HT1080 (cell line): ENCODE results near the gene COL4A6. TPM values are rescaled to one million over a fixed set of nuclear protein-coding genes. Genes with fewer than 3 reads are reported as not detected.
"Not testable (repeated sequence)": the region's sequence is repeated elsewhere in the genome, so short reads cannot be mapped to it uniquely, and the experiment has no call there.

ENCODE experiments used
- DNase-seq: peaks from one replicate; pipeline ENCODE4 v3.0.0-alpha.2; 2015; ENCODE audit warnings: low read depth
- total RNA-seq: library from RNA; depleted of rRNA; stranded (reverse); fragments of >200 nt; shearing (Covaris generic); gene quantifications from 2 replicates; pipeline ENCODE4 v1.2.3, GENCODE V29; 2014

The COL4A6 gene
- total RNA-seq, 1 experiment from 2014 or later, result 0.08 TPM

DNA sequence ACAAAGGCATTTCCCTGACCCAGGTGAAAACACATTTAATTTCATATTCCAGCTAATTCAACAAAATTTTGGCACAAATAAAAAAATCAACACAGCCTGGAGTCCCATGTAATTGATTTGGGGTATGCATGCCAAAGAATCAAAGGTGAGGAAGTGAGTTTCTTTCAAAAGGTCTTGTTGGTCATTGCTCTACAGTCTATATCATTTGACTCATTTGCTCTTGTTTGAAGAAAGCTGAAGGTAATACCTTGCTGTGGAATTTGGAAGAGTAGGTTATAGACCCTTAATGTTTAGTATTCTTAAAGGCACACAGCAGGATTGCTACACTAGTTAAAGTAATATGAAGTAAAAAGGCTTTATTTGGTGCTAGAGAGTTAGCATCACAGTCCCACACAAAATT, 25.4 kb downstream of the COL4A6 start:
- no peak for DNase-seq

DNA sequence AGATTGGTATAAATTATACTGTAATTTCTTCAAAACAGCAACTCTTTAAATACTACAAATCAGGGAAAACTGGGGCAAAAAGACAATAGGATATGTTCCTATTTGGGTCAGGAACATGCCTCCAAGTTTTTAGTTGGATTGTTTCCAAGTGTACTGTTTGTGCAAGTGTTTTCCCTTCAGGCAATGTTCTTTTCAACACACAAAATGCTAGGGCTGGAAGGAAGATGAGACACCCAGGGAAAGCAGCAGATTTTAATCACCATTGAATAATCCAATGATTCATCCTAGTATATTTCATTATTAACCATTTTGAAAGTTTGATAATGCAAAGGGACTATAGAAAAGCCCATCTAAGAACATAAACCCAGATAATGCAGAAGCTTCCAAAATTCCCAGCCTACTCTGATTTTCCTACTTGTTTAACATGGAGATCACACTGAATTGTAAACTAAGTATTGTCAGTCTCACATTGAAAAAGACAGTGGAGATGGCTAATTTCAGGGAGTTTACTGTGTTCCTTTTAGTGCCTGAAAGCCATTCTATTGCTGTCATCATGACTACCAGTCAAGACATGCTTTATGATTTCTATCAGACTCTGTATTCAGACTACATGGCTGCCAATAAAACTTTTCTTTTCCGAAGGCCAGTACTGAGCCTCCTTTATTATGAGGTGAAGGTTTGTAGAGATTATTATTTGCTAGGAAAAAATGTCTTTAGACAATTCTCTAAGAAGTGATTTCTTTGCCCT, 38.6 kb downstream of the COL4A6 start:
- peak; percentile 10 for DNase-seq

DNA sequence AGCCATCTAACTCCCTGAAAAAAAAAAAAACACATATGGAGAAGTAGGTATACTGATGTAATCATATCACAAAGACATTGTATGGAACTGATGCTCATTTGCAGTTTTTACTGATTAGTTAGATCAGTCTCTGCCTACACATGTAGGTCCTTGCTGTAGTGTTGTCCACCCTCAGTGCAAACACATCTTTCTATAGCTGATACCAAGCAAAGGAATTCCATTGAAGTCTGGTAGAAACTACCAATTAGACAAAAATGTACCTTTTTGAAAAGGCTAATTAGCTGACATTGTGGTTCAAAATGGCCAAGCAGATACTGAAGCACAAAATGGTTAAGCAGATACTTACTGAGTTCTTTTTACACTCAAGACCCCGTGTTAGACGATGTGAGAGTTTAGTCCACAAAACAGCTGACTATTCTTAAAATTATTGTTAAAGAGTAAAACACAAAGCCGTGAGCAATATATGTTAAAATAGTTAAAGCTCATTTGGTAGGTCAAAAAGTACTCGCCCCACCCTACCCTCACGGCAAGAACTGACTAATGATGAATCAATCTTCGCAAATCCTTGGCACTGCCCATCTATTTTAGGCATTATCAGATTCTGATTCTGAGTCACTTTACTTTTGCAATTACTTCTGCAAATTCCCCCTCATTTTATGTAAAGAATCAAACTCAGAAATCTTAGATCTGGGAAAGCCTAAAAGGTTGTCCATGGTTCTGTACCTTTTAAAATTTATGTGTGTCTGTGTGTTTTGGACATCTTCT, 40.4 kb downstream of the COL4A6 start:
- DNase-seq, result peak; percentile 54

DNA sequence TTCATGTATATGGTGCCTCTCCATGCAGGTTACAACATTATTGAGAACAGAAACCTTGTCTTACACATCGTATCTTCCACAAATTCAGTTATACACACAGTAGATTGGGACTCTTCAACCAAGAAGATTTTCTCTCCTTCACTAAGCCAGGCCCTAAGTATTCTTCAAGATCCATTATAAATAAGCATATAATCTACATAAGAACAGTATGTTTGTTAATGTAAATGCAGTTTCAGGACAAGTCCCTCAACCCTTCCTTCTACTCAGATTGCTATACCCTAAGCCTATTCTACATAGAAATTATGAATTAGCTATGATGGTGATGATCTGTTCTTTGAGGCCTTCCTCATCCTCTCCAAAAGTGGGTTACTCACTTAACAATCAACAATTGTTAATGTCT, 41.2 kb downstream of the COL4A6 start:
- no peak for DNase-seq

DNA sequence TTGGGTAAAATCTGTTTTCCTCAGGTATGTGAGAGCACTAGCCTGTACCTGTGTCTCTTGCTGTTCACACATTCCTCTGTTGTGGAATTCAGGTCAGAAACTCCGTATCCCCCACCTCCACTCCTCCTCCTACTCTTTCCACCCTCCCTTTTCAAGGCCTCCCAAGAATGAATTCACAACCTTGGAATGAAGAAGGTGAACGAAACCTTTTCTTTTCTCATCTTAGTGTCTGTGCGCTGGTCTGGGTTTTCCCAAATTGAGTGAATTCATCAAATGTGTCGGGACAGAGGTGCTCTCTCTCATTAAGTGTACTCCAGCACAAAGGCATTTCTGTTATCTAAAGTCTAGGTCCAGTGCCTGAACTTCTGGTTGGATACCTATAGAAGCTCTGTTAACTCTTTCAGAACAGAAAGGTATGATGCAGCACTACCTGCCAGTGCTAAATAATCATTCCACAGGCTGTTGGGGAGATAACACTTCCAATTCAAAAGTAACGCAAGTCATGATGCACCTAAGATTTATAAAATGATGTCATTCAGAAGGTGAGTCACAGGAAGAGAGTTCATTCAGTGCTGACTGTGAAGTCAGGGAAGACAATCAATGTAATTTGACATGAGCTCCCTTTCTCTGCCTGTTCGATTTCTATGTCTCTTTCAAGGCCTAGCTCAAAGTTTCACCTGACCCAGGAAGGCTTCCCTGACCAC, 41.9 kb downstream of the COL4A6 start:
- DNase-seq, result peak; percentile 51

DNA sequence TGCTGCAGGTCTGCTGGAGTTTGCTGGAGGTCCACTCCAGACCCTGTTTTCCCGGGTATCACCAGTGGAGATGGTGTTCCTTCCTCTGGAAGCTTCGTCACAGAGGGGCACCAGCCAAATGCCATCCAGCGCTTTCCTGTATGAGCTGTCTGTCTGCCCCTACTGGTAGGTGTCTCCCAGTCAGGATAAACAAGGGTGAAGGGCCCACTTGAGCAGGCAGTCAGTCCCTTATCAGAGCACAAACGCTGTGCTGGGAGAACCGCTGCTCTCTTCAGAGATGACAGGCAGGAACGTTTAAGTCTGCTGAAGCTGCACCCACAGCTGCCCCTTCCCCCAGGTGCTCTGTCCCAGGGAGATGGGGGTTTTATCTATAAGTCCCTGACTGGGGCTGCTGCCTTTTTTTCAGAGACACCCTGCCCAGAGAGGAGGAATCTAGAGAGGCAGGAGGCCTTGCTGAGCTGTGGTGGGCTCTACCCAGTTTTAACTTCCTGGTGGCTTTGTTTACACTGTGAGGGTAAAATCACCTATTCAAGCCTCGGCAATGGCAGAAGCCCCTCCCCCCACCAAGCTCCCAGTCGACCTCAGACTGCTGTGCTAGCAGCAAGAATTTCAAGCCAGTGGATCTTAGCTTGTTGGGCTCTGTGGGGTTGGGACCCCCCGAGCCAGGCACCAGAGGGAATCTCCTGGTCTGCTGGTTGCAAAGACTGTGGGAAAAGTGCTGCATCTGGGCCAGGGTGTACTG, 47.1 kb downstream of the COL4A6 start:
- DNase-seq, result not testable (repeated sequence)

DNA sequence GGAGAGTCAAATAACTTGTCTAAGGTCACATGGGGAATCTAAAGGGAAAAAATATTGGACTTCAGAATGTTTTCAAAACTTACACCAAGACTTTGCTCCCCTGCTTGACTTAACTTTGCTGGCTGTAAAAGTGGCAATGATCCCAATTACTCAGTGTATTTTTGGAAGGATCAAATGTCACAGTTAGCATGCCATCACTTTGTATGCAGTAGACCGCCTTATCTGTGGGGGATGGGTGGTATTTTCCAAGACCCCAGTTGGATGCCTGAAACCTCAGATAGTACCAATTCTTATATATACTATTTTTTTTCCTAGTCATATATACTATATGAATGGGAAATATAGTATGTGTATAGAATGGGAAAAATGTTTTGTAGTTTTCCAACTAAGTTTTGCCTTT, 53.4 kb downstream of the COL4A6 start:
- no peak for DNase-seq

DNA sequence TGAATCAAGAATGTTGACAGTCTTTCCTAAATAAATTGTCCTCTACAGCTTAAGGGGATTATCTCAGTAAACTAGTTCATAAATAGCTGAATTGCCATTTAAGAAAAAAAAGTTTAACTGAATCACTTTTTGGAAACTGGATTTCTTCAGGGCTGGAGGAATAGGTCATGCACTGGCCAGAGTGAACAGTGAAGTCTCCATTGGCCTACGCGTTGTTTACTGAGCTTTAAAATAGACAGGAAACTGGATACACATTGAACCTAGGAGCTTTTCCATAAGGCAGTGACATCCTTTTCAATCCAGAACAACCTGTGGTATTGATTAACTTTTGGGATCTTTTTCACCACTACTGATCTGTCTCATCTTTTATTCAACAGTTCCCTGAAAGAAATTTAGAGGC, 58.0 kb downstream of the COL4A6 start:
- DNase-seq, result no peak

DNA sequence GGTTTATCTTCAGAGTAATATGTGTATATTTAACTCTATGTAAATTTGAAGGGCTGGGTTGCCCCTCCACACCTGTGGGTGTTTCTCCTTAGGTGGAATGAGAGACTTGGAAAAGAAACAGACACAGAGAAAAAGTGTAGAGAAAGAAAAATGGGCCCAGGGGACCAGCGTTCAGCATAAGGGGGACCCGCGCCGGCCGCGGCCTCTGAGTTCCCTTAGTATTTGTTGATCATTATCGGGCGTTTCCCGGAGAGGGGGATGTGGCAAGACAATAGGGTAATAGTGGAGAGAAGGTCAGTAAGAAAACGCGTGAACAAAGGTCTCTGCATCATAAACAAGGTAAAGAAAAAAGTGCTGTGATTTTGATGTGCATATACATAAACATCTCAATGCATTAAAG, 61.4 kb downstream of the COL4A6 start:
- not testable (repeated sequence) for DNase-seq

DNA sequence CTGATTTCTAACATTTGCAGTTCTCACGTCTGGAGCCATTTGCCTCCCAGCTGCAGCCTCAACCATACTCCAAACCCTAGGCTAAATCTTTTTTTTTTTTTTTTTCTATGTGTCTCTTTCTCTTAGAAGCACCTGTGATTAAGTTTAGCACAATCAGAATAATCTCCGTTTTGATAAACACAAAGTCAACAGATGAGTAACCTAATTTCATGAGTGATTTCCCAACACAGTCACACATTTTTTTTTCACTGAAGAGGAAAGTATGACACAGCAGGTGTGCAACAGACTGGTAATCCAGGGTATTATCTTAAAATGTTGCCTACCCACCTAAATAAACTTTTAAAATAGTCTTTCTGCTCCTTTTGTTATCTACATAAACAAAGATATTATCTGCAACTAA, 62.6 kb downstream of the COL4A6 start:
- DNase-seq, result not testable (repeated sequence)

DNA sequence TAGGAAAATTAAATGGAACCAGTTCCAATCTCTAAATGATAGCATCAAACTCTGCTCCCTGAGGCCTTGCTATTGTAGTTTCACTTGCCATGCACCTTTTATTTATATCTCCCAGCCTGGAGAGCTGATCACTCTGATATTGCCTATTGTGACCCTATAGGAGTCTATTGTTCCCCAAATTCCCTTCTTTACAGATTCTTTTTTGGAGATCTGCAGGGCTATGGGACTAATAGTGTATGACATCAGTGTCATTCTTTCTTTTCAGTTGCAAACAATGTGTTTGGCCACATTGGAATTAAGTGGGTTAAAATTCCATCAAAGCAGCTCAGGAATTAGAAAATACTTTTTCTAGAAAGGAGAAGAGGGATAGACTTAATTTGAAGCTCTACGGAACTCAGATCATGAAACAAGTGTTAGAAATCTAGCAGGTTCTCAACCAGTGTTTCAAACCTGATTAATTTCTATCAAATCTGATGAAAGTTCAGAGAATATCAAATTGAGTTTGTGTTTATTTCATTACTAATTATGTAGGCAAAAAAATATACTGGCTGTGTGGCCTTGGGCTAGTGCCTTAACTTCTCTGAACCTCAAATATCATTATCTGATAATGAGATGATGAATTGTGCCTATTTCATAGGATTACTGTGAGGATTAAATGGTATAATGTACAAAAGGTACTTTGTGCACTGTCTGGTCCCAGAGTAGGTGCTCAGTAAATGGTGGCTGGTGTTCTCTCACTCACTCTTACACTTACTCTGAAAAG, 71.4 kb downstream of the COL4A6 start:
- DNase-seq, result no peak

DNA sequence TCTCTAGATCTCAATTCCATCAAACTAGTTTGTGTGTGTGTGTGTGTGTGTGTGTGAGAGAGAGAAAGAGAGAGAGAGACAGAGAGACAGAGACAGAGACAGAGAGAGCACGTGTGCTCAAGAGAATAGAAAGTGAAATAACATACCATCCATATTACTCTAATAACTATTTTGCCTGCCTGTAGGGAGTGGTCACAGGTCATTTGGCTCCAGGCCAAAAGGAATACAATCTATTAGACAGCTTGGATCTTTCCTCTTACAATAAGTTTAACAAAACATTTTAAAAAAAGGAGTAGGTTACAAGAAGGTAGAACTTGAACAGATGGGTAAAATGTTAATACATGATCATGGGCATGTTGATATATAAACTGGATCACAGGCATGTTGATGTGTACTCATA, 76.2 kb downstream of the COL4A6 start:
- no peak for DNase-seq

DNA sequence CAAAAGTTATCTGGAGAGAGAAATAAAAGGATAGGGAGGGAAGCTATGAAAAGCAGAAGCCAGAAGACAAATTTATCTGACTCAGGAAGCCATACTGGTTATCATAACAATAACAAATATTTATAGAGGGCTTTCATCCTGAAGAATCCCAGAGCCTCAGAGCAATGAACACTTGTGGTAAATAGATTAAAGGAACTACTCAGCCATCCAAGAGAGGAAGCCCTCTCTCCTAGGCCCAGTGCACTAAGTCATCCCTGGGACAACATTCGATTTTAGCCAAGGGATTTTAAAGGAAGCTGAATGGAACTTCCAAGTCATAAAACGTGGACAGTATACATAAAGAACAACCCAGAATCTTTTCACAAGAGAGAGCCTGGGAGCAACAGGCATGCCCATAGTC, 76.9 kb downstream of the COL4A6 start:
- DNase-seq, result no peak

DNA sequence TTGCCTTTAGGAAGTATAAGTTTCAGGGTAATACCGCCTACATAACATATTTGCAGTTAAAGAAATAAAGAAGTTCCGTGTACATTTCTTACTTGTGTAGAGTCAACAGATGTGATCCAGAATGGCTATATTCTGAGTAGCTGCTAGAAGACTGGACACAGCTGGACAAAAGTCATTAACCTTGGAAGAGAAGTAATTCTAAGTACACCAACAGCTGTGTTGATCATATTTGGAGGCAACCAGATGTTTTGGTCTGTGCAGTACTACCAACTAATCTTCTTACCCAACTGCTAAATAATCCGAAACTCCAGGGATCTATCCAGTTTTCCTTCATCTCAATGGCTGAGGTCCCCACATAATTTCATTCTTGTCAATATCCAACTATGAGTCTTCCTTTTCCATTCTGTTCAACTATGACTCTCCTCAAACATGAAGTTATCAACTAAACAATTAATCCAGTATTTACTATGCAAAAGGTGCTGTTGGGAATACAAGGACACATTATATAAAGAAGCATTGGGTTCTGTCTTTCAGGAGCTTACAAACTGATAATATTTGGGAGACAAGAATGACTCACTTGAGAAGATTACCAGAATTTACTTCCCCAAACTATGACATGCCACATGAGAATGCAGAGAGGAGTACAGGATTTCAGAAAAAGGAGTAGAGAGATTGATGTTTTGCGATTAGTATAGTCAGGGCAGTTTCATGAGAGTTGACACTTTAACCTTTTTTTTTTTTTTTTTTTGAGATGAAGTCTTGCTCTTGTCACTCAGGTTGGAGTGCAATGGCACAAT, 78.2 kb downstream of the COL4A6 start:
- no peak for DNase-seq

DNA sequence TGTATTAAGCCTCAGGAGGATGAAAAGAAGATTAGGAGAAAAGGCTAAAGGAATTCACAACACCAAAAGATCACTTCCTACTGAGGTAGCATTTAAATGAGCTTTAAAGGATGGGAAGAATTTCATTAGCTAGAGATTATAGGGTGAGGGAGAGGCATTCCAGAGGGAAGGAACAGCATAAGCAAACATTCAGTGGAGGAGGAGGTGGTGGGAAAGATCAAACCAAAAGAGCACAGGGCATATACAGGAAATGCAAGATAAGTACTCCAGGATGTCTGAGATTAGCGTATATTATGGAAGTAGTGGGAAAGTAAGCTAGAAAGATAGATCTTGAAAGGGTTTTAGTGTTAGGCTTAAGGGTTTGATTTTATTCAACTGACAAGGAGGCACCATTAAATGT, 84.8 kb downstream of the COL4A6 start:
- DNase-seq, result peak; percentile 3

DNA sequence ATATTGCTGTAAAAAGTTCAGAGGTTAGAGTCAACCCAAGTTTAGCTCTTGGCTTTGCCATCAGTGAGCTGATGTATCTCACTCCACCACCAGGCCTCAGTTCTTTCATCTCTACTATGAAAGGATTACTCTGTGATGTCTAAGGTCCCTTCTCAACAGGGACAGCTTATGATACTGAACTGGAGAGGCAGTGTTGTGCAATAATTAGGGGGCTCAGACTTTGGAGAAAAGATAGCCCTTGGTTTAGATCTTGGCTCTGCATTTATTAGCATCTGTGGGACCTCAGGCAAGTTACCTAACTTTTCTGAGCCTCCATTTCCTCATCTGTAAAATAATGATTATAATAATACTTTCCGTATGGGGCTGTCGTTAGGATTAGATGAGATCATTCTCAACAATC, 89.0 kb downstream of the COL4A6 start:
- no peak for DNase-seq

DNA sequence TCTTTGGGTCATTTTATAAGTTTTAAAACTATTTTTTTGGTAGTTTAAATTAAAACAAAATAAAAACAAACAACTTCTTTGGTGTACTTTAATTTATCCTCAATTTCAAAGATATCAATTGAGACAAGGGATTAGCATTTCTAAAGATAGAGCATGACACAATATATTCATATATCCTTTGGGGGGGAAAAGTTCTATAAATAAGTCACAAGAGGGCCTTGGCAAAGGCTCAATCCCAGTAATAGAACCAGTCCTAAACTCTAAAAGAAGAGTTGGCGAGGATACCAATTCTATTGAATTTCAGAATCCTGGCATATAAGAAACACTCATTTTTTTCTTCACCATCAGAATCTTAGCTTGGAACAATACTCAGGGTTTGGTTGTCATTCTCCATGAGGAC, 89.7 kb downstream of the COL4A6 start:
- no peak for DNase-seq

DNA sequence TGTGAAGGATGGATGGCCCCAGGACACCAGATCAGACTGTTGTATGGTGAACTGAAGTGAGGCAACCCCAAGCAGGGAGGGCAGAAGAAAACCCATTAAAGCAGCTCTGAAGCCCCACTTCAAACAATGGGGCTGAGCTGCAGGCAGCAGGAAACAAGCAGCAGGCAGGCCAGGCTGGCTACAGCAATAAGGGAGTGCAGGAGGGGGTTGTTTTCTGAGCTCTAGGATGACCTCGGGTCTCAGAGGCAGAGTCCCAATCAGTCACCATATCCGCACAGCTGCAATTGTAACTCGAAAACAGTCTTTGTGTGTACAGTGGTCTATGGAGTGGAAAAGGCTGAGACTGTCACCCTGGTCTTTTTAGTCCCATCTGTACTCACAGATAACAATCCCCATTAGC, 90.4 kb downstream of the COL4A6 start:
- no peak for DNase-seq

DNA sequence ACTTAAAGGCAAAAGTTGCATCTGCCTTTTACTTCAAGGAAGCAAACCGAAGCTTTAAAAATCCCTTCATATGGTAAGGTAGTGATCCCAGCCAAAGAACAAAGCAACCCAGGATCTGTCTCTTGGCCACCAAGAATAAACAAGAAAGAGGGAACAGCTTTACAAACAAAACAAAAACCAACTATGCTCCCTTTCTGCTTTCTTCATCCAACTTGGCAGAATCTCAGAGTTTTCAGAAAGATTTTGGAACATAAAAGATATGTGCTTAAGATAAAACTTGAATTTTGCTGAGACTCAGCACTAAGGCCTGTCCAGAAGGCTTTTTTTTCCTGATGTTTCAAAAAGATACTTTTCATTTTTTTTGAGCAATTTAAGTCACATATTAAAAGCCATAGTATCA, 94.0 kb downstream of the COL4A6 start:
- DNase-seq, result no peak

DNA sequence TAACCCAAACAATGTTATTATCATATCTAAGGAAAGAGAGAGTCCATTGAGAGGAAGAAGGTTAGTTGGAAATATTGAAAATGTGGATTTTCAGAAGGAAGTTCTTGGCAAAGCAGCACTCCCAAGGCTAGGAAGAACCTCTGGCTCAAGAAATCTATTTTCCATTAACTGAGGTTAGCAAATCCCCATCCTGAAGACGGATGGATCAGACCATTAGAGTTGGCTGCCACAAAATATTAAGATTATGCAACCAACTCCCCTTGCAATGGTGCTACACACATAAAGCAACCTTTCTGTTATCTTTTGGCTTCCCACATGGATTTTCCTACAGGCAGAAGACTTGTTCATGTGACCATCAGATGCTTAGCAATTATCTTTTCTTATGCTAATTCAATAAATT, 96.3 kb downstream of the COL4A6 start:
- no peak for DNase-seq
